Upper lobe of left lung (tissue), 6 donors: ENCODE data around the gene NPTN. TPM values are rescaled to one million over a fixed set of nuclear protein-coding genes. Genes with fewer than 3 reads are reported as not detected.
"Not testable (repeated sequence)": the region's sequence is repeated elsewhere in the genome, so short reads cannot be mapped to it uniquely, and the experiment has no call there.

ENCODE experiments used
- ATAC-seq, 2 donors: fragments of 200-7000 bp; cut with Tn5 transposase; one replicate each; pipeline ENCODE4 v1.9.1; 2022; ENCODE audit warnings: mild to moderate bottlenecking in 2 of 2, moderate library complexity in 2 of 2; ENCODE audit not compliant: low FRiP score in 2 of 2
- DNase-seq, 2 donors: peaks; one replicate each; pipeline ENCODE4 v3.0.0-alpha.2; 2019 to 2020
- H3K27ac ChIP-seq, 4 donors: fragments of 200-600 bp; sonication (generic); one replicate each; pipeline ENCODE4 v1.5.1; 2016 to 2019
- H3K27me3 ChIP-seq, 4 donors: fragments of 200-600 bp; sonication (generic); one replicate each; pipeline ENCODE4 v1.5.1; 2017 to 2019
- H3K36me3 ChIP-seq, 4 donors: fragments of 200-600 bp; sonication (generic); one replicate each; pipeline ENCODE4 v1.5.1; 2016 to 2019
- H3K4me1 ChIP-seq, 4 donors: fragments of 200-600 bp; sonication (generic); one replicate each; pipeline ENCODE4 v1.5.1; 2018 to 2019
- H3K4me3 ChIP-seq, 4 donors: fragments of 200-600 bp; sonication (generic); one replicate each; pipeline ENCODE4 v1.5.1; 2017 to 2019; ENCODE audit warnings: mild to moderate bottlenecking in 2 of 4, moderate library complexity in 1 of 4
- H3K9me3 ChIP-seq, 4 donors: fragments of 200-600 bp; sonication (generic); one replicate each; pipeline ENCODE4 v1.5.1; 2018 to 2019
- EP300 ChIP-seq, 4 donors: sonication (generic); formaldehyde crosslinking; IDR thresholded peaks; one replicate each; pipeline ENCODE4 v1.5.1; 2017; ENCODE audit warnings: antibody characterized with exemption in 4 of 4, control low read depth in 2 of 4
- POLR2A ChIP-seq, 4 donors: fragments of 450-650 bp; IDR thresholded peaks; one replicate each; pipeline ENCODE4 v1.5.1; 2016 to 2017; ENCODE audit warnings: antibody characterized with exemption in 4 of 4, mild to moderate bottlenecking in 2 of 4
- POLR2AphosphoS5 ChIP-seq, 2 donors: sonication (generic); formaldehyde crosslinking; IDR thresholded peaks; one replicate each; pipeline ENCODE4 v1.5.1; 2017; ENCODE audit warnings: antibody characterized with exemption in 2 of 2
- WGBS, 2 donors: methylation state at CpG; one replicate each; pipeline ENCODE4 v1.1.5; 2017 to 2018; 5-methylcytosine and 5-hydroxymethylcytosine counted together
- total RNA-seq, 6 donors: library from RNA; depleted of rRNA in 4 of 6; stranded (reverse); fragments of >200 nt in 4 of 6; gene quantifications; one replicate each; pipeline versions ENCODE4 v1.1.0 to v1.2.1, GENCODE V29; 2016 to 2021
- TF ChIP-seq, protein P1 (sequence below), 6 experiments: fragments of 450-650 bp in 4 of 6; fragments of 200-600 bp in 2 of 6; sonication (generic) in 2 of 6; IDR thresholded peaks; one replicate each; pipeline ENCODE4 v1.5.1; 2016 to 2019; ENCODE audit warnings: antibody characterized with exemption in 6 of 6
- donor health status: DM: no; HTN: no; CAD: no; lungs with moderate emphysema.
- donor health status: DM: no; HTN: yes; CAD: no; lungs with severe emphysema.

Gene NPTN
- total RNA-seq, 6 donors from 2014 or later, result 70.2 to 151 (median 108) TPM

DNA sequence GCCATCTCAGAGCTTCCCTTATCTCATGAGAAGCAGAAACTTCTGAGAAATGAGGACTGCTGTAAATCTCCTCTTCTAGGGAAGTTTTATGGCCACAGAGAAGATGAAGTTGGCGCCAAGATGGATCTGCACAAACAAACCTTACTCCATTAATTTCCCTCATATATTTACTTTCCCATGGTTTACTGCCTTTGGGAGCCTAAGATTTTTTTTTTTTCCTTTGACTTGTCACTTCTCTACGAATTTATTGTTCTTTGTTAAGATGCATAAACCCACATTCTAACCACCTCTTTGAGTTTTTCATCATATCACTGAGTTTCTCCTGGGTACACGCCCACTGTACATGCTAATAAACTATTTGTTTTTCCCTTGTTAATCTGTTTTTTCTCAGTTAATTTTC, 21.5 kb upstream of the NPTN start:
- Histone ChIP-seq H3K36me3 (no peaks in the 10 kb centered on the region), H3K27me3 (no peaks in the 10 kb centered on the region), H3K4me3 (no peak overlapping the region), H3K4me1 (no peaks in the 10 kb centered on the region), H3K27ac (no peak overlapping the region), H3K9me3 (no peaks in the 10 kb centered on the region)
- DNase-seq (no peak), ATAC-seq (no peak)
- 69 to 70% methylated on average over 3 of the region's 3 CpGs for WGBS, 2 donors
- TF ChIP-seq EP300 (IDR thresholded peaks at IDR 0.05), result no peak
- no peak for TF ChIP-seq POLR2A (IDR thresholded peaks at IDR 0.05)
- TF ChIP-seq, protein P1, sequence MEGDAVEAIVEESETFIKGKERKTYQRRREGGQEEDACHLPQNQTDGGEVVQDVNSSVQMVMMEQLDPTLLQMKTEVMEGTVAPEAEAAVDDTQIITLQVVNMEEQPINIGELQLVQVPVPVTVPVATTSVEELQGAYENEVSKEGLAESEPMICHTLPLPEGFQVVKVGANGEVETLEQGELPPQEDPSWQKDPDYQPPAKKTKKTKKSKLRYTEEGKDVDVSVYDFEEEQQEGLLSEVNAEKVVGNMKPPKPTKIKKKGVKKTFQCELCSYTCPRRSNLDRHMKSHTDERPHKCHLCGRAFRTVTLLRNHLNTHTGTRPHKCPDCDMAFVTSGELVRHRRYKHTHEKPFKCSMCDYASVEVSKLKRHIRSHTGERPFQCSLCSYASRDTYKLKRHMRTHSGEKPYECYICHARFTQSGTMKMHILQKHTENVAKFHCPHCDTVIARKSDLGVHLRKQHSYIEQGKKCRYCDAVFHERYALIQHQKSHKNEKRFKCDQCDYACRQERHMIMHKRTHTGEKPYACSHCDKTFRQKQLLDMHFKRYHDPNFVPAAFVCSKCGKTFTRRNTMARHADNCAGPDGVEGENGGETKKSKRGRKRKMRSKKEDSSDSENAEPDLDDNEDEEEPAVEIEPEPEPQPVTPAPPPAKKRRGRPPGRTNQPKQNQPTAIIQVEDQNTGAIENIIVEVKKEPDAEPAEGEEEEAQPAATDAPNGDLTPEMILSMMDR (IDR thresholded peaks at IDR 0.05), result no peak

DNA sequence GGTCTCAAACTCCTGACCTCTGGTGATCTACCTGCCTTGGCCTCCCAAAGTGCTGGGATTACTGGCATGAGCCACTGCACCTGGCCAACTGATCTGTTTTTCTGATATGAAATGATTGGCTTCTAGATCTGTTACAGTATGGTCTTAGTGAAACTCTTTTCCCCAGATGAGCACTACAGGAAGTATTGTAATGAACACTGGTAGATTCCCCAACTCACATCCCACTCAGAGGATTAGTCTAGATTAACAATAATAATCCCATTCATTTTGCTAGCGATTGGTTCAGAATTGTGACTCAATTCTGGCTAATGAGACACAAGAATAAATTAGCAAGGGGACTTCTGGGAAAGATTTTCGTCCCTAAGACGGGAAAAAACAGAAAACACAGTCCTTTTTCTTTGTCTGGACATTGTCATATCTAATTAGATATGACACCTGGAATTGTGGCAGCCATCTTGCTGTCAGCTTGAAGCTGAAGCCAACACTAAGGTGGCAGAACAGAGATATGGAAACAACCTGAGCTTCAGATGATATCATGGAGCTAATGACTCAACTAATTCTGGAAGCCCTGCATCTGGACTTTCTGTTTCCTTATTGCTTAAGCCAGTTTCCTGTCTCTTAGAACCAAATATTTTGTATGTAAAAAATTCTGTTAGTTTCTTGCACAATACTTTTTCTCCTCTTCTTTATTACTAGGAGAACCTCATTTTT, 17.4 kb upstream of the NPTN start:
- Histone ChIP-seq H3K27ac (no peak overlapping the region), H3K4me3 (no peak overlapping the region), H3K4me1 (no peaks in the 10 kb centered on the region), H3K36me3 (no peaks in the 10 kb centered on the region), H3K27me3 (no peaks in the 10 kb centered on the region), H3K9me3 (no peaks in the 10 kb centered on the region)
- DNase-seq (no peak), ATAC-seq (peak in 1 of 2 donors; percentile 65)
- no peak for TF ChIP-seq POLR2AphosphoS5 (IDR thresholded peaks at IDR 0.05)
- TF ChIP-seq EP300 (IDR thresholded peaks at IDR 0.05), result no peak
- TF ChIP-seq, protein P1 (IDR thresholded peaks at IDR 0.05), result no peak
- TF ChIP-seq POLR2A (IDR thresholded peaks at IDR 0.05), result no peak
- 55 to 75% methylated on average over 3 of the region's 3 CpGs for WGBS, 2 donors

DNA sequence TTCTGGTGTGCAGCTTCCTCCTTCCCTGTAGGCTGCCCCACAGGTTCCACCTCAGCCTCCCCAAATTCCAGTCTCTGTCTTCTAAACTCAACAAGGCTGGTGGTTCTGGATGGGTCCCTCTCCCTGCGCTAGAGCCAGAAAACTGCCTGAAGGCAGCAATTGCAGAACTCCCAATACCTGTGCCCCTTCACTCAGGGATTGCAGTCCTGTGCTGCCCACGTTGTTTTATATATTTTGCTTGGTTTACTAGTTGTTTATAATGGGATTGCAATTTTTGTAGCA, 14.8 kb upstream of the NPTN start:
- Histone ChIP-seq H3K27me3 (no peaks in the 10 kb centered on the region), H3K4me1 (no peaks in the 10 kb centered on the region), H3K27ac (no peak overlapping the region), H3K4me3 (no peak overlapping the region), H3K36me3 (no peaks in the 10 kb centered on the region), H3K9me3 (no peaks in the 10 kb centered on the region)
- DNase-seq (no peak), ATAC-seq (no peak)
- TF ChIP-seq POLR2A (IDR thresholded peaks at IDR 0.05) (no peak), POLR2AphosphoS5 (IDR thresholded peaks at IDR 0.05) (no peak), EP300 (IDR thresholded peaks at IDR 0.05) (no peak)
- TF ChIP-seq, protein P1 (IDR thresholded peaks at IDR 0.05), result no peak
- 76 to 78% methylated on average over 2 of the region's 2 CpGs for WGBS, 2 donors

DNA sequence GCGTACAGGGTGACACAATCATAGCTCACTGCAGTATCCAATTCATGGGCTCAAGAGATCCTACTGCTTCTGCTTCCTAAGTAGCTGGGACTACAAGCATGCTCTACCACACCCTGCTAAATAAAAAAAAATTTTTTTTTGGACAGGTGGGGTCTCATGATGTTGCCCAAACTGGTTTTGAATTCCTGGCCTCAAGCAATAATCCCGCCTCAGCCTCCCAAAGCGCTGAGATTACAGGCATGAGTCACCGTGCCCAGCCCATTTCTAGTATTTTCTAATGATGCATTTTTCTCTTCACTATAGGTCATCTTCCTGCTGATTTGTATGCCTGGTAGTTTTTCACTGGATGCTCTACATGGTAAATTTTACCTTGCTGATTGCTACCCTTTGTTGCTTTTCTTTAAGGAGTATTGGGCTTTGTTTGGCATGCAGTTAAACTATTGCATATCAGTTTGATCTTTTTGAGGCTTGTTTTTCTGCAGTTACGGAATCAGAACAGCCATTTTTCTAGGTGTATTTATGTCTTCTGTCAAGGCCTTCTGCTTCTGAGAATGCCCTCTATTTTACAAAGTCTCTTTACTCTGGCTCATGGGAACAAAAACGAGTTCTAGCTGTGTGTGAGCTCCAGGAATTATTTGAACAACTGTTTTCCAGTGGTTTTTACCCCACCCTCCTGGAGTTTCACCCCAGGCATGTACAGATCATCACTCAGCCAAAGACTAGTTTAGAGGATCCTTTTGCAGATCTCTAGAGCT, 14.2 kb upstream of the NPTN start:
- TF ChIP-seq POLR2AphosphoS5 (IDR thresholded peaks at IDR 0.05), result no peak
- TF ChIP-seq EP300 (IDR thresholded peaks at IDR 0.05), result no peak
- TF ChIP-seq POLR2A (IDR thresholded peaks at IDR 0.05), result no peak
- TF ChIP-seq, protein P1 (IDR thresholded peaks at IDR 0.05), result no peak
- DNase-seq (no peak), ATAC-seq (peak in 1 of 2 donors; percentile 53)
- H3K27me3 ChIP-seq, result no peaks in the 10 kb centered on the region
- no peak overlapping the region for H3K4me3 ChIP-seq
- no peaks in the 10 kb centered on the region for H3K36me3 ChIP-seq
- no peaks in the 10 kb centered on the region for H3K4me1 ChIP-seq
- WGBS, 2 donors, result 70 to 72% methylated on average over 6 of the region's 6 CpGs
- H3K27ac ChIP-seq, result no peak overlapping the region
- H3K9me3 ChIP-seq, result no peaks in the 10 kb centered on the region

DNA sequence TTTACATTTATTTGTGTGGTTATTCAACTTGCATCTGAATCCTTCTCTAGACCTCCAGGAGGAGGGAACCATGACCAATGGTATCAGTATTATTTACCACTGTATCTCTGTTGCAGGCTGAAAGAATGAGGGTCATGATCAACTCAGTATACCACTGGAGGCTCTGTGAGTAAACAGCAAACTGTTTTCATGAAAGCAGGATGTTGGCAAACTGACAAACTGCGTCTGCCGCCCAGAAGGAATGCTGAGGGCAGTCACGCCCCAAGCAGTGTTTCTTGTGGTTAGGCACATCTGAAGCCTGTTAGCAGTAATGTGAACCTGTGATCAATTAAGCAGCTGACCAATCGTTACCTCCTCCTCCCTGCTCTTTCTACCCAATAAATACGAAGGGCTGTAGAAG, 6.3 kb upstream of the NPTN start:
- H3K36me3 ChIP-seq, H3K9me3 ChIP-seq, DNase-seq, ATAC-seq, H3K4me3 ChIP-seq, H3K27me3 ChIP-seq, H3K27ac ChIP-seq: not testable (repeated sequence)
- WGBS, 2 donors, result 64 to 72% methylated on average over 4 to 5 of the region's 5 CpGs
- H3K4me1 ChIP-seq, result peaks cover 3 to 11% (median 5%) of the 10 kb centered on the region in 4 donors
